ENCODE measurements around the gene DAB1.

The DAB1 gene

GRCh38 chr1:57138432-57139078 is 285.3 kb downstream of the DAB1 start:
- no peak for TF ChIP-seq CTCF (IDR thresholded peaks at IDR 0.05; ENCODE audit: low read depth, low read length, missing control alignments)

GRCh38 chr1:57137980-57138379 is 285.9 kb downstream of the DAB1 start:
- TF ChIP-seq CTCF (IDR thresholded peaks at IDR 0.05; ENCODE audit: low read depth, low read length, missing control alignments): no peak
- no peak for DNase-seq (ENCODE audit: extremely low read depth, low read depth)
- no peak overlapping the region for H3K4me3 ChIP-seq (replicated peaks; ENCODE audit: low read depth, low read length)

More at GRCh38 chr1:57138432-57139078, 285.3 kb downstream of the DAB1 start:
- H3K4me3 ChIP-seq (replicated peaks; ENCODE audit: low read depth, low read length): no peak overlapping the region
- no peak for DNase-seq (ENCODE audit: extremely low read depth, low read depth)

- no peak for TF ChIP-seq CTCF (IDR thresholded peaks at IDR 0.05; ENCODE audit: low read depth, low read length, missing control alignments)
- H3K4me3 ChIP-seq (replicated peaks; ENCODE audit: low read depth, low read length): no peak overlapping the region
- no peak for DNase-seq (ENCODE audit: extremely low read depth, low read depth)
These were observed 289.1 kb downstream of the DAB1 start for GRCh38 chr1:57134803-57135202.

- no peak for DNase-seq (ENCODE audit: extremely low read depth, low read depth)
- TF ChIP-seq CTCF (IDR thresholded peaks at IDR 0.05; ENCODE audit: low read depth, low read length, missing control alignments): no peak
- no peak overlapping the region for H3K4me3 ChIP-seq (replicated peaks; ENCODE audit: low read depth, low read length)
These were observed 290.2 kb downstream of the DAB1 start for GRCh38 chr1:57133686-57134085.

- H3K4me3 ChIP-seq (replicated peaks; ENCODE audit: low read depth, low read length): no peak overlapping the region
- TF ChIP-seq CTCF (IDR thresholded peaks at IDR 0.05; ENCODE audit: low read depth, low read length, missing control alignments): no peak
- no peak for DNase-seq (ENCODE audit: extremely low read depth, low read depth)
These were observed 290.8 kb downstream of the DAB1 start for GRCh38 chr1:57132993-57133622.

- no peak for TF ChIP-seq CTCF (IDR thresholded peaks at IDR 0.05; ENCODE audit: low read depth, low read length, missing control alignments)
- no peak for DNase-seq (ENCODE audit: extremely low read depth, low read depth)
- no peak overlapping the region for H3K4me3 ChIP-seq (replicated peaks; ENCODE audit: low read depth, low read length)
These were observed 292.0 kb downstream of the DAB1 start for GRCh38 chr1:57131701-57132394.
